ENCODE results near the gene CMIP.

DNA sequence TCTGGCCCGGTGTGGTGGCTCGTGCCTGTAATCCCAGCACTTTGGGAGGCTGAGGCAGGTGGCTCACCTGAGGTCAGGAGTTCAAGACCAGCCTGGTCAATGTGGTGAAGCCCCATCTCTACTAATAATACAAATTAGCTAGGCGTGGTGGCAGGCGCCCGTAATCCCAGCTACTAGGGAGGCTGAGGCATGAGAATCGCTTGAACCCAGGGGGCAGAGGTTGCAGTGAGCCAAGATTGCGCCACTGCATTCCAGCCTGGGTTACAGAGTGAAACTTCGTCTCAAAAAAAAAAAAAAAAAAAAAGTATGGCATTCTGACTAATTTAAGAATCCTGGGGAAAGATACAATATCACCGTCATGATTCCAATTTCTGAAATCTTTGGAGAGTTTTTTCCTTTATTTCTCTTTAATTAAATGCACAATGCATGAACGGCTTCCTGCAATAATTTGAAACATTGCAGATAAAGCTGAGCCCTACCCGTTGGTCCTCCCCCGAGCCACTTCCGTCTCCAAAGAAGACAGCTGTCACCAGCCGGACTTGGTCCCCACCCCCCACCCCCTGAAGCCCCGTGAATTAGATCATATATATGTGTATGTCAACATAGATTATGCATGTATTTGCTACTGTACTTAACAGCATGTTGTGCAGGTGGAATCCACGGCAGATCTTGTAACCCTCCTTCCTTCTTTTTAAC, 191.8 kb downstream of the CMIP start:
- TF ChIP-seq, protein P1, sequence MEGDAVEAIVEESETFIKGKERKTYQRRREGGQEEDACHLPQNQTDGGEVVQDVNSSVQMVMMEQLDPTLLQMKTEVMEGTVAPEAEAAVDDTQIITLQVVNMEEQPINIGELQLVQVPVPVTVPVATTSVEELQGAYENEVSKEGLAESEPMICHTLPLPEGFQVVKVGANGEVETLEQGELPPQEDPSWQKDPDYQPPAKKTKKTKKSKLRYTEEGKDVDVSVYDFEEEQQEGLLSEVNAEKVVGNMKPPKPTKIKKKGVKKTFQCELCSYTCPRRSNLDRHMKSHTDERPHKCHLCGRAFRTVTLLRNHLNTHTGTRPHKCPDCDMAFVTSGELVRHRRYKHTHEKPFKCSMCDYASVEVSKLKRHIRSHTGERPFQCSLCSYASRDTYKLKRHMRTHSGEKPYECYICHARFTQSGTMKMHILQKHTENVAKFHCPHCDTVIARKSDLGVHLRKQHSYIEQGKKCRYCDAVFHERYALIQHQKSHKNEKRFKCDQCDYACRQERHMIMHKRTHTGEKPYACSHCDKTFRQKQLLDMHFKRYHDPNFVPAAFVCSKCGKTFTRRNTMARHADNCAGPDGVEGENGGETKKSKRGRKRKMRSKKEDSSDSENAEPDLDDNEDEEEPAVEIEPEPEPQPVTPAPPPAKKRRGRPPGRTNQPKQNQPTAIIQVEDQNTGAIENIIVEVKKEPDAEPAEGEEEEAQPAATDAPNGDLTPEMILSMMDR (IDR thresholded peaks at IDR 0.05): no peak
- TF ChIP-seq POLR2AphosphoS5 (IDR thresholded peaks at IDR 0.05): no peak

Measured in esophagus muscularis mucosa (tissue), 3 donors.